GM18499 (cell line): Measurements from ENCODE around the gene C1orf226.

Source experiments
- ATAC-seq: cut with Tn5 transposase; IDR thresholded peaks from one replicate; pipeline ENCODE4 v1.9.1; 2021; ENCODE audit warnings: moderate number of reproducible peaks; ENCODE audit not compliant: insufficient read depth, unreplicated experiment

C1orf226 gene

DNA sequence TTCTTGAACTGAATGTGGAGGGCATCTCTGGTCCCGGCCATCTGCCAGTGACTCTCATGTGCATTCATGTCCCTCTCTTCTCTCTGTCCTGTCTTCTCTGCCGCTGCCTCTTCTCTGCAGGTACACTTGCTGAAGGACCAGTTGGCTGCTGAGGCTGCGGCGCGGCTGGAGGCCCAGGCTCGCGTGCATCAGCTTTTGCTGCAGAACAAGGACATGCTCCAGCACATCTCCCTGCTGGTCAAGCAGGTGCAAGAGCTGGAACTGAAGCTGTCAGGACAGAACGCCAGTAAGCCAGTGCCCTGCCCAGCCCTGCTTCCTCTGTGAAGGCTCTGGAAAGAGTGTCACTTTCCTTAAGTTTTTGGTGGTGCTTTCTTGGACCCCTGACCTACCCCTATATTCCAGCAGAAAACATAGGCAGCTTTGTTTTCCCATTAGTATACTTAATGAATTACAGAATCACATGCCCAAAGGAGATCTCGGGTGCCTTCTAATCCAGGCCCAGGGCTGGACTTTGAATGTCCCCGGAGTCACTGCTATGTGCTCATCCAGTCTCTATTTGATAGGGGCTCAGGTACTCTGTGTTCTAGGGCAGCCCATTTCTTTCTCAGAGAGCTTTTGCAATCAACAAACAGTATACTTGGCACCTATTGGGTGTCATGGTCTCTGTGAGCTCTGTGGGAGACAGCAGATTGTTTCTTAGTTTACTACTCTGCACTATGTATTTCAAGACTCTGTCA, 16.1 kb upstream of the C1orf226 start:
- ATAC-seq = no peak

DNA sequence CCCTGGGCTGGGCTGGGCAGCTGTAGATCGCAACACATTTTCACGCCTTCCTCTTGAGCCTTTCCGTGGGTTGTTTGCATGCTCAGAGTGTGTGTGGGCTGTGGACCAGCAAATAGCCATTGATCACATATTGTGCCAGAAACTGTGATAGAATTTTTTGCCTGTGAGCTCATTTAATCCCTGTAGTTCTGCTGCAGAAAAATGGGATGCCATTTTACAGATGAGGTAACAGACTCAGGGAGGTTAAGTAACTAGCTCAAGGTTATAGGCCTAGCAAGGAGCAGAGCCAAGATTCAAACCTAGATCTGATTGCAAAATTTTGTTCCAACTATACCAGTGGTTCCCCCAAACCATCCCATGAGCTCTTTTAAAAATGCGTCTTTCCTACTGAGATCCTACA, 15.4 kb upstream of the C1orf226 start:
- no peak for ATAC-seq

DNA sequence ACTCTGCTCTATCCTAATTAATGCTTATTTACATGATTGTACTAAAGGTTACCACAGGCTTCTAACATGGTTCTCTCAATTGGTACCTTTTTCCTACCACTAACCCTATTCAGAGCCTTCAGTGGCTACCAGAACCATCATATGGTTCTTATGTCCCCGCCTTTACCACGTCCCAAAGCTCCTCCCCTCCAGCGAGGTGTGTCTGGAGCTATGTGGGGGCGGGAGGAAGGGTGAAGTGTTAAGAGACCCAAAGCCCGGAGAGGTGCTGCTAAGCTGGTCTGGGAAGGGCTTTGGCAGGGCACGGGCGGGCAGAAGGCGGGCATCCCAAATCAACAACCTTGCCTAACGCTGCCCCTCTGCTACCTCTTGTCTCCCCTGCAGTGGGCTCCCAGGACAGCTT, 14.9 kb upstream of the C1orf226 start:
- ATAC-seq = no peak

DNA sequence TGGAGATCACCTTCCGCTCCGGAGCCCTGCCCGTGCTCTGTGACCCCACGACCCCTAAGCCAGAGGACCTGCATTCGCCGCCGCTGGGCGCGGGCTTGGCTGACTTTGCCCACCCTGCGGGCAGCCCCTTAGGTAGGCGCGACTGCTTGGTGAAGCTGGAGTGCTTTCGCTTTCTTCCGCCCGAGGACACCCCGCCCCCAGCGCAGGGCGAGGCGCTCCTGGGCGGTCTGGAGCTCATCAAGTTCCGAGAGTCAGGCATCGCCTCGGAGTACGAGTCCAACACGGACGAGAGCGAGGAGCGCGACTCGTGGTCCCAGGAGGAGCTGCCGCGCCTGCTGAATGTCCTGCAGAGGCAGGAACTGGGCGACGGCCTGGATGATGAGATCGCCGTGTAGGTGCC, 14.5 kb upstream of the C1orf226 start:
- no peak for ATAC-seq

DNA sequence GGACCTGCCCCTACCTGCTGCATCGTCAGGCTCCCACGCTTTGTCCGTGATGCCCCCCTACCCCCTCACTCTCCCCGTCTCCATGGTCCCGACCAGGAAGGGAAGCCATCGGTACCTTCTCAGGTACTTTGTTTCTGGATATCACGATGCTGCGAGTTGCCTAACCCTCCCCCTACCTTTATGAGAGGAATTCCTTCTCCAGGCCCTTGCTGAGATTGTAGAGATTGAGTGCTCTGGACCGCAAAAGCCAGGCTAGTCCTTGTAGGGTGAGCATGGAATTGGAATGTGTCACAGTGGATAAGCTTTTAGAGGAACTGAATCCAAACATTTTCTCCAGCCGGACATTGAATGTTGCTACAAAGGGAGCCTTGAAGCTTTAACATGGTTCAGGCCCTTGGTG, 13.8 kb upstream of the C1orf226 start:
- no peak for ATAC-seq

DNA sequence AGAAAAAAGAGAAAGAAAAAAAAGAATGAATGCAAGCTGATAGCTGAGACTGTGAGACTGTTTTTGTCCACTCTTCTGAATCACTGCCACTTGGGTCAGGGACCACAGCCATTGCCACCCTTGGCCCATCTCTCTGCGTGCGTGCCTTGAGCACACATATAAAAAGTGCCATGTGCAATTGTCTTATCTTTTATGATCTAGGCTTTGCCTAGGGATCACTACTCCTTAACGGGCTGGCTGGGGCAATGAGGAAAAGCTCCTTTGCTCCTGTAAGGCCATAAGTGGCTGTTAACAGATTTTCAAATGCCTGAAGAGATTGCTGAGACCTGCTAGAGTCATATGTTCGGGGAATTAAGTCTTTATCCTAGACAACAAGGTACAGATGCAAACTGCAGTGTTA, 13.1 kb upstream of the C1orf226 start:
- ATAC-seq = no peak

DNA sequence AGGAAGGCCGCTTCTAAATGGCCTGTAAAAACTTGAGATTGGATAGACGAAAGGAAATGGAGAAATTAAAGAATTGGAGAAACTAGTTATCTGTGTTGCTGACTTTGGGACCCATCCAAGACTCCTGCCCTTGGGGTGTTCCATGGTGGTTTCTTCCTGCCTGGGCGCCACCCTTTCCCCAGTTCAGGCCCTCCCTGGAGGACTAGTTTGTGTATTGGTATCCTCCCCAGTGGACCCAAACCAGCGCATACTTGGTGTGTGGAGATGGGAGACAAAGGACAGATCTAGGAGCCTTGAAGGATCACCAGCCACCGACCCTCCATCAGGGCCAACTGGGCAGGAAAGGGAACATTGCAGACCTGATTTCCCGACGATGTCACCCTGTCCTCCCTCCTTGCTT, 12.0 kb upstream of the C1orf226 start:
- no peak for ATAC-seq

DNA sequence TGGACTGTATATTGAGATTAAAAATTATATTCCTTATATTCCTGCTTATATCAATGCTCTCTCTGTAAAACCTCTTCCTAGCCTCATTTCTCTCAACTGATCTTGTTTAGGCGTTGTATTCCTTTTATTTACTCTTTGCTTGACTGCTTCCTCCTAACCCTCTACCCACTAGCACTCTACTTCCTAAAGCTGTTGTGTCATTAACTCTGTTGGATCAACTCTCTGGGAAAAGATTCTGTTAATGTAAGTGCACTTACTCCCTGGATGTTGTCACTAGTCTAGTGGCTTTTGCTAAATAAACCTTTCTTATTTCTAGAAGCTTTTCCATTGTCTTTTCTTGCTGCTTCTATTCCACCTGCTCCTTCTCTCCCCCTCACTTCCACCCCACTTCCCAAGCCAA, 11.4 kb upstream of the C1orf226 start:
- ATAC-seq = no peak

DNA sequence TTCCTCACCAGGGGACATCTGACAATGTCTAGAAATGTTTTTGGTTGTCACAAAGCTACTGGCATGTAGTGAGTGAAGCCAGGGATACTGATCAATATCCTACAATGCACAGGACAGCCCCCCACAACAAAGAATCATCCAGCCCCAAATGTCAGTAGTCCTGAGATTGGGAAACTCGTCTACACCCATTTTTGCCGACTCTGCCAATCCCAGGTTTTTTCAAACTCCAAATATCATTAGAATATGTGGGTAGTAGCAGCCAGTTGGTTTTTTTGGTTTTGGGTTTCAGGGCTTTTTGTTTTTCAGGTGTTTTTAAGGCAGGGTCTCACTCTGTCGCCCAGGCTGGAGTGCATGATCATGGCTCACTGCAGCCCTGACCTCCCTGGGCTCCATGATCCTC, 10.8 kb upstream of the C1orf226 start:
- ATAC-seq = no peak

DNA sequence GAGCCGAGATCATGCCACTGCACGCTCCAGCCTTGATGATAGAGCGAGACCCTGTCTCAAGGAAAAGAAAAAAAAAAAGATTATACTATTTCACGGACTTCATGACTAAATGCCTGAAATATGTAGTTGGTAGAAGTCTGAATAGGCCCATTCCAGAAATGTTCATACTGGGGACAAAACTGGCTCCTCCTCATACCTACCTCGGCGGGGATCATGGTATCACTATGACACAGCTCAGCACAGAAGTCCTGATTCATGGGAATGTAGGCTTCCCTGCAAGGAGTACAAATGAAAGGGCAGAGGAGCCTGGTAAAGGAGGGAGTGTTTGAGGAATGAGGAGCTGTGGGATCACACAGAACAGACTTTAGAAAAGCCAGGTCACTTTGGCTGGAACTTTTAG, 9.9 kb upstream of the C1orf226 start:
- ATAC-seq = no peak

DNA sequence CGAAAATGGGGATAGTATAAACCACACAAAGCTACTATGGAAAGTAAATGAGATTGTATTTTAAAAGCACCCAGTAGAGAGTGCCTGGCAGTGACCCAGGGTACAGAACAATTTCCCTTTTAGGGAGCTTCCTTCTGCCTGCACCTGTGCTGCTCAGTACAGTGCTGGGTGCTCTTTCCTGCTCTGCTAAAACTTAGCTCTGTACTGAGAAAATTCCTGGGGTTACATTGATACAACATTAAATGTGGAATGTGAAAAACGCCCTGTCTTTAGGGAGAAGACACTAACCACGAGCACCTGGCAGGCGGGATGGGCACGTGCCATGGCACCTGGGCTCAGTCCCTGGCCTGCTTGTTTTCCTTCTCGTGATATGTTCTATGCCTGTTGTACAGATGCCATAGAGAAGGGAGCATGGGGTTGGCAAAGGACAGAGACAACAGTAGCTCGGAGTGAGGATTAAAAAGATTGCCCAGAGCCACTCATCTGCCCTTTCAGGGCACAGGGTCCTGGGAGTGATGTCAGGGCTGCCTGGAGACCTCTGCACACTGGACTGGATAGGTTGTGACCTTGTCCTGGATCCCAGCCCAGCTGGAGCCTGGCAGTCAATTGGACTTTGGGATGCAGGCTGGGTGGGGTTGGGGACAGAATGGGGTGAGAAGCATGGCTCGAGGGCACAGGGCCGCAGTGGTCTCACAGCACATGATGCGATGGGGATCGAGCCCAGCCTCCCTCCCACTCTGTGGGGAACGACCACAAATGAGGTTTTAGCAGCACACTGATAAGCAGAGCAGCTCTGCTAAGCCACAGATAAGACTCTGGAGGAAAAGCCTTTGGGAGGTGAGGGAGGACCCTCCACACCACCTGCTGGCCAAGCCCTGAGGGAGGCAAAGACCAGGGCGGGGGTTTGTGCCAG, 9.1 kb upstream of the C1orf226 start:
- no peak for ATAC-seq

DNA sequence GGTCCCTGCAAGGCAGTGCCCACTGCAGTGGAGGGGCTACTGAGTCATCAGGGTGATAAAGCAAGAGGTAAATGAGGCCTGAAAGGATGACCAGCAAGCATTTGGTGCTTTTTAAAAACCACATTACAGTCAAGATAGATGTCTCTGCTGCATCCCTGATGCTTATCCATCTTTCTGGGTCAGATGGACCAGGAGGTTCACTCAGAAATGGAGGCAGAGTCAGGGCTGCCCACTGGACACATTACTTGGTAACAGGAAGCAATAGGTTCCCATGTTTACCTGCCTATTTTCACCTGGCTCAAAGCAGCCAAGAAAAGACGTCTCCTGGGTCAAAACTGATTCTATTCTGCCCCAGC, 8.5 kb upstream of the C1orf226 start:
- ATAC-seq = no peak

DNA sequence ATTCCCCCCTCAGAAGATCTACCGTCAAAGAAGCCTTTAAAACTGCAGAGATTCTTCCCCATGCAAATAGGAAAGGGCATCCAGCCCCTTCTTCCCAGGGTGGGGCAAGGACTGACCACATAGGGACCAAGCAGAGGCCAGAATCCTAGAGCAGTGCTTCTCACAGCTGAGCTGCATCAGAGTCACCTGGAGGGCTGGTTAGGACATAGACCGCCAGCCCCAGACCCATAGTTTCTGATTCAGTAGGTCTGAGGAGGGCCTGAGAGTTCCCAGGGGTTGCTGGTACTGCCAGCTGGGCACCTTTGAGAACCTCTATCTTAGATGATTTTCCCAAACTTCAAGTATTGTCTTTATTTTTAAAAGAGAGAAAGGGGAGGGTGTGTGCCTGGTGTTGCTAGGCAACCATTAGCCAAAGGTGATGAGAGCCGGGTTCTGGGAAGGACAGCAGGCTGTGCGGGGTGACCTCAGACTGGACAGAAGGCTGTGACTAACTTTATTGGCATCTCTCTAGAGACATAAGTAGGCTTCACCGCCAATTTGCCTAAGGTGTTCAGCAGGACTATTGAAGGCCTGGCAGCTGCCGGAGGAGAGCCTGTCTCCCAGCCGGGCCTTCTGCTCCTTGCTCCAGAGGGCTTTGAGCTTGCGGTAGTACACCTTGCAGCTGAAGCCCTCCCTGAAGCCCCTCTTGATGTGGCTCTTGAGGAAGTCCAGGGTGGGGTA, 7.8 kb upstream of the C1orf226 start:
- ATAC-seq = no peak

DNA sequence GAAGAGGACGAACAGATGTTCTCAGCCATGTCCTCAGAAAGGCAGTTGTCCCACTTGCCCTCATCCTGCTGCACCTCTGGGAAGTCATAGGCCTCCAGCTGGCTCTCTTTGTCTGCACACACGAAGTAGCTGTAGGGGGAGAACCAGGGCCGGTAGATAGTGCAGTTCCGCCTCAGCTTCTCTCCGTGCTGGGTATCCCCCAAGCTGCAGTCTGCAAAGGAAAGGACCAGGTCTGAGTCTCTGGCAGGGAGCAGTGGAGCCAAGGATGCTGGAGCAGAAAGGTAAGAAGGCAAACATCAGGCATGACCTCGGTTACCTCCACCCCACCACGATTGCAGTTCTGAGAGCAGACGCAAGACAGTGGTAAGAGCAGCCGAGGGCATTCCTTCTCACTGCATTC, 7.1 kb upstream of the C1orf226 start:
- no peak for ATAC-seq

DNA sequence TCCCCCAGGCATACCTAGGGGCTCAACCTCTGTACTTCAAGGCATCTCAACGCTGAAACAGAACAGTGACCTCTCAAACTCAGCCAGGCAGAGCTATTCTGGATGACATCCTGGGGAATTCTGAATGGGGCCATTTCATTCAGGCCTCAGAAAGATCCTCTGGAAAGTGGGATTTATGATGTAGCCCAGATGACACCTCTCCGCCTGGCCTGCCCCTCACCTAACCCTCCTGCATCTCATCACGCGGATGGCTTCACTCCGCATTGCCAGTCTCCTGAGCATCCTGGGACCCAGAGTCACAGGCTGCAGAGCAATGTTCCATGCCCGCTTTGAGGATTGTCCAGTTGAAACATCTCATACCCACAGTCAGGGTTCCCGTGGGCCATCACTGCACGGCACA, 6.1 kb upstream of the C1orf226 start:
- no peak for ATAC-seq

DNA sequence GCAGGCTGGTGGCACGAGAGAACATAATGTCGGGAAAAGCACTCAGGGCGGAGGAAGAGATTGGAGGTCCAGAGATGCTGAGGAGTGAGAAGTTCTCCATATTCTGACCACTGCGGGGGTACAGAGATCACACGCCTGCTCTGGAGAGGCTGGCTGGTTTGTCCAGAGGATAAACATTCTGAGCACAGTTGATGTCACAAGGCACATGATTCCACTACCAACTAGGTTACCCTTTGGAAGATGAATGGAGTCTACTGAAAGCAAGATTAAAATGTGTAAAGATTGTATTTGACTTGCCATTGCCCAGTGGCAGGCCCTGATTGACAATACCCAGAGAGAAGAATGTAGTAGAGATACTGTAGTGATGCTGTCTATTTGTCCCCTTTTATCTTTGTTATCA, 4.8 kb upstream of the C1orf226 start, which contains the start of gene SPATA46:
Gene SPATA46, minus strand, starts transcription at position 164 of the 400 bp plus-strand sequence. Its CDS starts 64 bp downstream, at position 100.
- no peak for ATAC-seq

DNA sequence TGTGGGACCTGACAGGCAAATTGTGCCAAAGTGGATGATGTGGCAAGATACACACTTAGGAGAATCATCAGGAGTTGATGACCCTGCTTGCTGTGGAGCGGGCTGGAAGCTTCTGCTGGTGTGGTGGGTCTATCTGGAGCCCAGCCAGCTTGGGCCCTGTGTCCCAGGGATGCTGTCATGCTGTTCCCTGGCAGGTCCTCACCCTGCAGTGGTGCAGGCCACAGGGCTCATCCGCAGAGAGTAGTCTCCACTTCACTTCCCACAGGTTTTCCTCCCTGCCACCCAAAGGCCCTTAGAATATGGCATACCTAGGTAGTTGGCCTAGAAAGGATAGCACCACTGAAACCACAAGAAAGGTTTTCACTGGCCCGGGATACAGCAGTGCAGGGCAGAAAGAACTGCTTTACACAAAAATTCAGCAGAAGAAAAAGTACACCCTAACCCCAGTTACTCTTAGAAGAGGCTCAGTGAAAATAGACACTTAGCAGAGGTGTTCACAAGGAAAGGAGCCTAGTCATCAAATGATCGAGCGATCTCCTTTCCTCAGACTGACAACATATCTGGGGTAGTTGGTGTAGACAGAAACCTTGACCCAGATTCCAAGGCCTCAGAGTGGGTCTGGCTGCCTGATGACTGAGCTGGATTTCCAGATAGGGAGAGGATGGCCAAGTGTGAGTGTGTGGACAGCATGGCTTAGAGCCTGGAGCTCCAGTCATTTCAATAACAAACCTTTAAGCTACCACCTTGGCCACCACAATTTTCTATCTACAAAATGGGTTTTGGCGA, 1.3 kb upstream of the C1orf226 start:
- ATAC-seq = no peak

DNA sequence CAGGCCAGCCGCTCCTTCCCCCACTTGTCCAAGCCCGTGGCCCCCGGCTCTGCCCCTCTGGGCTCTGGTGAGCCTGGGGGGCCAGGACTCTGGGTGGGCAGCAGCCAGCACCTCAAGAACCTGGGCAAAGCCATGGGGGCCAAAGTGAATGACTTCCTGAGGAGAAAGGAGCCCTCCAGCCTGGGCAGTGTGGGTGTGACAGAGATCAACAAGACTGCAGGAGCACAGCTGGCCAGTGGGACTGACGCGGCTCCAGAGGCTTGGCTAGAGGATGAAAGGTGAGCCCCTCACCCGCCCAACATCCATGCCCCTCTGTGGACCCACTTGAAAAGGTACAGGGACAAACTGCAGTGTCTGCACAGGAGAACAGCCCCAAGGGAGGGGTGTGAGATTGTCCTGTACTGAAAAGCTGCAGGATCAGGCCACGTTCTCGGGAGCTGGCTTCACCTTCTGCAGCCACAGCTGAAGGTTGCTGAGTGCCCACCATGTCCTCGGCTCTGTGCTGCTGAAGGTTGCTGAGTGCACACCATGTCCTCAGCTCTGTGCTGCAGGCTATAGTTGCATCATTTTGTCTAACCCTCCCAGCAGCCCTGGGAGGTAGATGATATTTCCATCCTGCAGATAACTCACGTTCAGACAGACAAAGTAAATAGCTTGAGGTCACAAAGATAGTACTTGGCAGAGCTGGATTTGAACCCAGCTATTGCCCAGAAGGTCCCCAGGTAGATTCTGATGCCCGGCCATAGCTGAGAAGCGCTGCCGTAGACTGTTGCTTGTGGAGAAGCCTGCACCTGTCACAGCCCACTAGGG, 618 bp downstream of the C1orf226 start:
- no peak for ATAC-seq

DNA sequence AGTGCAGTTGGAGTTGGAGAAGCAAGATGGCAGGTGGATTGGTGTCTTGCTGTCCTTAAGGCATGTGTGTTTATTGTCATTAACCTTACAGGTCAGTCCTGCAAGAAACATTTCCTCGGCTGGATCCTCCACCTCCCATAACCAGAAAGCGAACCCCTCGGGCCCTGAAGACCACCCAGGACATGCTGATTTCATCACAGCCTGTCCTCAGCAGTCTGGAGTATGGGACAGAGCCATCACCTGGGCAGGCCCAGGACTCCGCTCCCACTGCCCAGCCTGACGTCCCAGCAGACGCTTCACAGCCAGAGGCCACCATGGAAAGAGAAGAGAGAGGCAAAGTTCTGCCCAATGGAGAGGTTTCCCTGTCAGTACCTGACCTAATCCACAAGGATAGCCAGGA, 1.6 kb downstream of the C1orf226 start:
- ATAC-seq = no peak
